Skeletal muscle satellite cell (primary cell): ENCODE measurements around the gene EIF3C. TPM values are rescaled to one million over a fixed set of nuclear protein-coding genes. Genes with fewer than 3 reads are reported as not detected.
"Not testable (repeated sequence)": the region's sequence is repeated elsewhere in the genome, so short reads cannot be mapped to it uniquely, and the experiment has no call there.

Experiments
- H3K27me3 ChIP-seq: 2 replicates; pipeline ENCODE4 v1.7.0; 2013; ENCODE audit warnings: low read length; ENCODE audit not compliant: control insufficient read depth, insufficient read depth
- H3K36me3 ChIP-seq: 2 replicates; pipeline ENCODE4 v1.7.0; 2013; ENCODE audit warnings: mild to moderate bottlenecking, control low read depth, low read length; ENCODE audit not compliant: insufficient read depth
- H3K4me1 ChIP-seq: 2 replicates; pipeline ENCODE4 v1.7.0; 2013; ENCODE audit warnings: low read length; ENCODE audit not compliant: control insufficient read depth, insufficient read depth
- H3K4me2 ChIP-seq: 2 replicates; pipeline ENCODE4 v1.7.0; 2013; ENCODE audit warnings: mild to moderate bottlenecking, low read length
- H3K4me3 ChIP-seq: 2 replicates; pipeline ENCODE4 v1.7.0; 2013; ENCODE audit warnings: low read length
- H3K9ac ChIP-seq: 2 replicates; pipeline ENCODE4 v1.7.0; 2013; ENCODE audit warnings: mild to moderate bottlenecking, low read depth, low read length, moderate library complexity
- H3K9me3 ChIP-seq: replicated peaks from 2 replicates; pipeline ENCODE4 v1.7.0; 2013; ENCODE audit warnings: mild to moderate bottlenecking, control low read depth, low read length
- small RNA-seq: library from RNA; depleted of rRNA; stranded (forward); fragments of <200 nt; gene quantifications from one replicate; pipeline ENCODE3, GENCODE V24; 2012

Gene EIF3C

DNA sequence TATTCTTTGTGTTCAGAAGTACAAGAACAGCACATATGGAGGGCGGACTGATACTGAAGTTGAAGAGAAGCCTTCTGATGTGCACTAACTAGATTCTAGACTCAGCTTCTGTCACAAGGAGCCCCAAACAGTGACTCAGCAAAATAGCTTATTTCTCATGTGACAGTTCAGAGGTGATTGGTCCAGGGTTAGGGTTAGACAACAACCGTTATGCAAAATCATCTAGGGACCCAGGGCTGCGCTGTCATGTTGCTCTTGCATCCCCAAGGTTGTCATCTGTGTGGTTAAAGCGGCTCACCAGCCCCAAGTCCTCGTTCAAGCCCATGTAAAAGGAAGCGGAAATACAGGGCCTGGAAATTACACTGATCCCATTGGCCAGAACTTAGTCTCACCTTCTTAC, 70.4 kb downstream of the EIF3C start:
- H3K4me3 ChIP-seq, H3K36me3 ChIP-seq, H3K4me1 ChIP-seq, H3K9ac ChIP-seq, H3K9me3 ChIP-seq, H3K4me2 ChIP-seq, H3K27me3 ChIP-seq: not testable (repeated sequence)

DNA sequence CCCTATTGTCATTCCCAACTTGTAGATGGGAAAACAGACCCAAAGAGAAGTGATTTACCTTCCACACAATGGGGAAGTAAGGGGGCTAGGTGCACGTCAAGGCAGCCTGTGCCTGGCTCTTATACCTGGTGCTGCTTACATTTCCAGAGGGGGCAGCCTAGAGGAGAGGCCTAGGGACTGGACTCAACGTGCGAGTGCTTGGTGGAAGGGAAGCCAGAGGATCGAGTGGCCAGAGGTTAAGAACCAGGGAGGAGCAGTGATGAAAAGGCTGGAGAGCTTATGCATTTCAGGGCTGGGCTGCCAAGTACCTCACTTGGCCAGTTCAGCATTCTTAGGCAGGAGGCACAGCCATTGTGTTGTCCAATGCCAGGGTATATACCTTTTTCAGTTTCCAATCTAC, 71.1 kb downstream of the EIF3C start:
- H3K4me2 ChIP-seq = not testable (repeated sequence)

More for the DNA sequence above, 71.1 kb downstream of the EIF3C start:
- H3K4me3 ChIP-seq, H3K9me3 ChIP-seq, H3K27me3 ChIP-seq, H3K36me3 ChIP-seq, H3K9ac ChIP-seq, H3K4me1 ChIP-seq: not testable (repeated sequence)

Small RNAs within 50 kb of the gene (small RNA-seq; reads per million reads assigned to genes)
- not detected for gene MIR6862-2
